GM12892 (cell line): ENCODE measurements around the gene GMCL2.

ENCODE experiments used
- POLR2A ChIP-seq: IDR thresholded peaks from 2 replicates; pipeline ENCODE4 v1.6.1; 2011; ENCODE audit warnings: low read depth, low read length, control low read depth
- POLR2AphosphoS5 ChIP-seq: IDR thresholded peaks from 2 replicates; pipeline ENCODE4 v1.6.1; 2011; ENCODE audit warnings: low read depth, low read length, control low read depth

GRCh38 chr5:178199581-178200434 lies 12.6 kb upstream of the GMCL2 start:
- no peak for TF ChIP-seq POLR2A
- no peak for TF ChIP-seq POLR2AphosphoS5
